Endothelial cell of umbilical vein (primary cell): ENCODE measurements around the gene QRICH2. TPM values are rescaled to one million over a fixed set of nuclear protein-coding genes. Genes with fewer than 3 reads are reported as not detected.

Experiments used
- BruUV-seq: library from RNA; stranded (reverse); fragments of 400-500 nt; replicated peaks from 2 replicates; lab custom pipeline; 2021; lab: Mats Ljungman, UMichigan
- CTCF ChIA-PET: fragments of 300-600, 350-600 bp; sonication (Branson Sonifier 250); formaldehyde crosslinking; loops from one replicate; lab custom pipeline; 2021; ENCODE audit warnings: antibody characterized with exemption, inconsistent platforms; lab: Charles Lee
- POLR2A ChIA-PET: fragments of 300-600, 350-600 bp; sonication (Branson Sonifier 250); formaldehyde crosslinking; loops from one replicate; lab custom pipeline; 2021; ENCODE audit warnings: antibody characterized with exemption, inconsistent platforms; lab: Charles Lee
- DNase-seq: peaks from one replicate; pipeline ENCODE4 v3.0.0-alpha.2; 2011; ENCODE audit warnings: low read depth, low spot score
- FAIRE-seq: peaks from 2 replicates; lab custom pipeline; 2011; peaks lifted over from hg19 to GRCh38; lab: Jason Lieb, UNC
- H2AFZ ChIP-seq: 2 replicates; pipeline ENCODE4 v1.6.0; 2012; ENCODE audit warnings: low read depth, low read length, control low read depth, inconsistent platforms
- H3K27ac ChIP-seq: 2 replicates; pipeline ENCODE4 v1.5.1; 2011; ENCODE audit warnings: low read depth, mild to moderate bottlenecking, control low read depth, low read length, moderate library complexity; ENCODE audit not compliant: insufficient read depth
- H3K27me3 ChIP-seq, 2 experiments: 2 replicates each; pipeline versions ENCODE4 v1.6.0 to v1.6.1; 2011; ENCODE audit warnings: low read length in 2 of 2, mixed read lengths in 1 of 2; ENCODE audit not compliant: control insufficient read depth in 2 of 2, insufficient read depth in 2 of 2
- H3K36me3 ChIP-seq, 2 experiments: 2 replicates in 1 of 2; 3 replicates in 1 of 2; pipeline ENCODE4 v1.5.1; 2011; ENCODE audit warnings: low read length in 2 of 2, mild to moderate bottlenecking in 1 of 2, moderate library complexity in 1 of 2; ENCODE audit not compliant: control insufficient read depth in 2 of 2, insufficient read depth in 2 of 2; ENCODE audit errors: extremely low read depth in 1 of 2
- H3K4me1 ChIP-seq: 3 replicates; pipeline ENCODE4 v1.5.1; 2011; ENCODE audit warnings: mild to moderate bottlenecking, low read length; ENCODE audit not compliant: control insufficient read depth, insufficient read depth; ENCODE audit errors: extremely low read depth
- H3K4me2 ChIP-seq: 2 replicates; pipeline ENCODE4 v1.6.1; 2011; ENCODE audit warnings: low read length, control low read depth, mixed read lengths; ENCODE audit not compliant: insufficient read depth
- H3K4me3 ChIP-seq, 3 experiments: fragments of 200-600 bp in 1 of 3; sonication (generic), shearing (Covaris generic) in 1 of 3; replicated peaks in 1 of 3; 2 replicates each; pipeline ENCODE4 v1.5.1; 2011 to 2016; ENCODE audit warnings: control low read depth in 3 of 3, low read length in 3 of 3, mild to moderate bottlenecking in 2 of 3, inconsistent platforms in 1 of 3, low read depth in 1 of 3, moderate library complexity in 1 of 3; ENCODE audit not compliant: insufficient read depth in 1 of 3
- H3K79me2 ChIP-seq: 2 replicates; pipeline ENCODE4 v1.6.0; 2012; ENCODE audit warnings: low read length, inconsistent platforms; ENCODE audit not compliant: control insufficient read depth, insufficient read depth
- H3K9ac ChIP-seq: replicated peaks from 2 replicates; pipeline ENCODE3; 2011; ENCODE audit warnings: low read length, control low read depth; ENCODE audit not compliant: insufficient read depth; ENCODE audit errors: extremely low read depth
- H3K9me1 ChIP-seq: replicated peaks from 3 replicates; pipeline ENCODE4 v1.6.0; 2011; ENCODE audit warnings: mild to moderate bottlenecking, low read length; ENCODE audit not compliant: control insufficient read depth, insufficient read depth; ENCODE audit errors: extremely low read depth
- H3K9me3 ChIP-seq: replicated peaks from 2 replicates; pipeline ENCODE4 v1.5.1; 2012; ENCODE audit warnings: low read length, inconsistent platforms; ENCODE audit not compliant: control insufficient read depth, insufficient read depth
- H4K20me1 ChIP-seq: replicated peaks from 2 replicates; pipeline ENCODE3; 2011; ENCODE audit warnings: mild to moderate bottlenecking, low read length; ENCODE audit not compliant: control insufficient read depth, insufficient read depth; ENCODE audit errors: extremely low read depth
- EZH2 ChIP-seq: IDR thresholded peaks from 2 replicates; pipeline ENCODE4 v1.6.1; 2012; ENCODE audit warnings: borderline replicate concordance, low read depth, mild to moderate bottlenecking, moderate library complexity, low read length, inconsistent platforms; ENCODE audit not compliant: severe bottlenecking
- FOS ChIP-seq: IDR thresholded peaks from 2 replicates; pipeline ENCODE4 v1.6.1; 2011; ENCODE audit warnings: mild to moderate bottlenecking, low read length, moderate library complexity, borderline replicate concordance; ENCODE audit not compliant: insufficient read depth
- GATA2 ChIP-seq: IDR thresholded peaks from 2 replicates; pipeline ENCODE4 v1.7.0; 2011; ENCODE audit warnings: low read depth, mild to moderate bottlenecking, moderate library complexity, mixed read lengths, low read length; ENCODE audit not compliant: insufficient read length, insufficient read depth
- JUN ChIP-seq: IDR thresholded peaks from 2 replicates; pipeline ENCODE4 v1.6.1; 2011; ENCODE audit warnings: borderline replicate concordance, low read depth; ENCODE audit not compliant: insufficient read length, insufficient read depth
- MYC ChIP-seq: IDR thresholded peaks from one replicate; pipeline ENCODE4 v1.6.1; 2011; ENCODE audit warnings: mild to moderate bottlenecking, low read depth, low read length
- POLR2A ChIP-seq: IDR thresholded peaks from 2 replicates; pipeline ENCODE4 v1.6.1; 2012; ENCODE audit warnings: low read depth, mild to moderate bottlenecking, control low read depth, low read length
- POLR2AphosphoS5 ChIP-seq: IDR thresholded peaks from 2 replicates; pipeline ENCODE4 v1.6.1; 2012; ENCODE audit warnings: low read depth, mild to moderate bottlenecking, control low read depth, low read length, moderate library complexity; ENCODE audit not compliant: insufficient read depth
- dilution Hi-C: fragments of 300-500 bp; cut with MboI; formaldehyde crosslinking; loops from one replicate; pipeline ENCODE4 v1.15.0; 2019; ENCODE audit warnings: low sequenced_read_pairs; ENCODE audit not compliant: extremely low pct_ligation_motif_present
- intact Hi-C: fragments of 100-400 bp; cut with micrococcal nuclease; formaldehyde crosslinking; loops from one replicate; pipeline ENCODE4 v1.10.0; 2022
- polyA plus RNA-seq, 4 experiments: library from polyadenylated mRNA; depleted of rRNA in 3 of 4; stranded (reverse) in 3 of 4; unstranded in 1 of 4; fragments of >200 nt; gene quantifications; 2 replicates each; pipeline versions ENCODE4 v1.2.1 to v1.2.3, GENCODE V29; 2011 to 2012; ENCODE audit warnings: missing spikeins in 1 of 4
- total RNA-seq: library from RNA; stranded (reverse); gene quantifications from 2 replicates; pipeline ENCODE4 v1.2.3, GENCODE V29; 2021
- TF ChIP-seq, protein P1 (sequence below), 2 donors: IDR thresholded peaks; 1 replicate in 1 of 2; 2 replicates in 1 of 2; pipeline ENCODE4 v1.5.1; 2011; ENCODE audit warnings: low read length in 2 of 2, mild to moderate bottlenecking in 2 of 2, moderate library complexity in 2 of 2, control low read depth in 1 of 2, inconsistent platforms in 1 of 2, low read depth in 1 of 2; ENCODE audit not compliant: insufficient read depth in 1 of 2; ENCODE audit errors: extremely low read depth in 1 of 2
- TF ChIP-seq, protein P2 (sequence below): IDR thresholded peaks from 2 replicates; pipeline ENCODE4 v1.6.1; 2011; ENCODE audit not compliant: insufficient read depth, insufficient read length

QRICH2 gene
- total and polyA plus RNA-seq, 2 donors (not counting 3 experiments of a cell fraction or from before 2014, with no cell fraction given) = 6.7 to 9.6 TPM

DNA sequence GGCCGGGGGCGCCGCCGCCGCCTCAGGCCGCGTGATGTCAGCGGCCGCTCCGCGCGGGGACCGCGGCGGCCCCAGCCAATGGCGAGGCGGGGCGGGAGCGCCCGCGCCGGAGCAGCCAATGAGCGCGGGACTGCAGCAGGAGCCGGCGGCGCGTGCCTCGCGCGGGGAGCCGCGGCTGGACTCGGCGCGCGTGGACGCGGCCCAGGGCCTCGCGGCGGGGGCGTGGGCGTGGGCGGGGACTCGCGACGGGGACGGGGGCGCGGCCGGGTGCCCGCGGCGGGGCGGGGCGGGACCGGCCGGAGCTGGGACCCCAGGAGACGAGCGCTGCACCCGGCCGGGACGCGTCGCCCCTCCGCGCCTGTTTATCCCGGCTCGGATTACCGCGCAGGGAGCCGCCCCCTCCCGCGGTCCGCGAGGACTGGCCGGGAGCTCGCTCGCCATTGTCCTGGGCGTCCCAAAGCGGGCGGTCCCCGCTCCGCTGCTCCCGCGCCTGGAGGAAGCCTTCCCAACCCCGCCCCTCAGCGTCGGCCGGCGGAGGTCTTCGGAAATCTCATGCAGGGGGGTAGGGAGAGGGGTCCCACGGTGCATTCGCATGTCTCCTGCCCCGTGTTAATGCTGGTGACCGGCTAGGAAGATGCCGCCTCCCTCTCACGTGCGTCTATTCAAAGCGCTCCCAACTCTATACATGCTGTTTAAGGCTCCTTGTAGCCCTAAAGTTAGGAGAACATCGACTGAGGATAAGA, 67.4 kb downstream of the QRICH2 start, which contains the start of gene RNF157:
TSS of gene RNF157 (minus strand) at position 33 of the 743 bp plus-strand sequence. CDS start 253 bp downstream, outside the sequence.
- Histone ChIP-seq H3K9ac (peak within 1 kb of the TSS; percentile 0), H3K9me1 (no peaks in the 10 kb centered on the region), H3K4me1 (peaks cover 7% of the 10 kb centered on the region), H3K9me3 (no peaks in the 10 kb centered on the region), H2AFZ (peak within 1 kb of the TSS; percentile 94), H3K27ac (no peak within 1 kb of the TSS), H3K79me2 (no peaks in the 10 kb centered on the region), H4K20me1 (no peaks in the 10 kb centered on the region), H3K4me2 (peak within 1 kb of the TSS; percentile 49), H3K36me3 (no peaks in the 10 kb centered on the region), H3K27me3 (peaks cover 46 to 53% of the 10 kb centered on the region in 2 experiments), H3K4me3 (peak within 1 kb of the TSS; percentile 20 to 54 (median 37))
- ChIA-PET CTCF (interaction anchor here (0.7 to 2.6 kb wide), 6 partner anchors 11 to 119 kb away, joined by 3 to 16 read pairs (median 3); no protein-coding TSS in a partner anchor), POLR2A (interaction anchor here (1.0 kb wide), 1 partner anchor 21 kb away, joined by 3 read pairs; no protein-coding TSS in a partner anchor)
- intact Hi-C loops = loop anchor here (2.0 kb wide), 1 partner anchor 24 kb away; the partner anchor contains the start of gene UBALD2
- FAIRE-seq (peak; percentile 78), DNase-seq (peak; percentile 53)
- dilution Hi-C loops = no loop called here
- TSS peak; percentile 47 for BruUV-seq
- TF ChIP-seq FOS (no peak), EZH2 (no peak), POLR2A (no peak), GATA2 (no peak), JUN (no peak), POLR2AphosphoS5 (no peak), MYC (no peak)
- TF ChIP-seq, protein P1, sequence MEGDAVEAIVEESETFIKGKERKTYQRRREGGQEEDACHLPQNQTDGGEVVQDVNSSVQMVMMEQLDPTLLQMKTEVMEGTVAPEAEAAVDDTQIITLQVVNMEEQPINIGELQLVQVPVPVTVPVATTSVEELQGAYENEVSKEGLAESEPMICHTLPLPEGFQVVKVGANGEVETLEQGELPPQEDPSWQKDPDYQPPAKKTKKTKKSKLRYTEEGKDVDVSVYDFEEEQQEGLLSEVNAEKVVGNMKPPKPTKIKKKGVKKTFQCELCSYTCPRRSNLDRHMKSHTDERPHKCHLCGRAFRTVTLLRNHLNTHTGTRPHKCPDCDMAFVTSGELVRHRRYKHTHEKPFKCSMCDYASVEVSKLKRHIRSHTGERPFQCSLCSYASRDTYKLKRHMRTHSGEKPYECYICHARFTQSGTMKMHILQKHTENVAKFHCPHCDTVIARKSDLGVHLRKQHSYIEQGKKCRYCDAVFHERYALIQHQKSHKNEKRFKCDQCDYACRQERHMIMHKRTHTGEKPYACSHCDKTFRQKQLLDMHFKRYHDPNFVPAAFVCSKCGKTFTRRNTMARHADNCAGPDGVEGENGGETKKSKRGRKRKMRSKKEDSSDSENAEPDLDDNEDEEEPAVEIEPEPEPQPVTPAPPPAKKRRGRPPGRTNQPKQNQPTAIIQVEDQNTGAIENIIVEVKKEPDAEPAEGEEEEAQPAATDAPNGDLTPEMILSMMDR (IDR thresholded peaks at IDR 0.05; ENCODE audit: extremely low read depth in 1 of 2, insufficient read depth in 1 of 2, low read depth in 1 of 2, low read length in 2 of 2) = no peak
- TF ChIP-seq, protein P2, sequence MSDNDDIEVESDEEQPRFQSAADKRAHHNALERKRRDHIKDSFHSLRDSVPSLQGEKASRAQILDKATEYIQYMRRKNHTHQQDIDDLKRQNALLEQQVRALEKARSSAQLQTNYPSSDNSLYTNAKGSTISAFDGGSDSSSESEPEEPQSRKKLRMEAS = no peak
